Glomerular visceral epithelial cell (primary cell): ENCODE measurements around the gene UBA6.

Experiments
- DNase-seq: peaks from one replicate; pipeline ENCODE4 v3.0.0-alpha.2; 2016; ENCODE audit errors: extremely low spot score

UBA6 gene

DNA sequence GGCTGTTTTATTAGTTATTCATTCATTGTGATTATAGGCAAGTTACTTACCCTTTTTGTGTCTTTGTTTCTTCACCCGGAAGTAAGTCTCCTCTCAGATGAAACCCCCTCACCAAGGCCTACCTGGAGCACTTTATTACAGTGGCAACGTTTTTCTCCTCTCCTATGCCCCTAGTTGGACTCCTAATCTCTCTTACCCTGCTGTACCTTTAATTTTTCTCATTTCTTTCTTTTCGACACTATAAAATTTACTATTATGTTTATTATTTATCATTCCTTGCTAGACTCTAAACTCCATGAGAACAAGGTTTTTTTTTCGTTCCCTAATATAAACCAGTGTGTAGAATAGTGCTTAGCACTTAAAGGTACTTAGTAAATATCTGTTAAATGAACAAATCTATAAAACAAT lies 124.9 kb downstream of the UBA6 start:
- no peak for DNase-seq

DNA sequence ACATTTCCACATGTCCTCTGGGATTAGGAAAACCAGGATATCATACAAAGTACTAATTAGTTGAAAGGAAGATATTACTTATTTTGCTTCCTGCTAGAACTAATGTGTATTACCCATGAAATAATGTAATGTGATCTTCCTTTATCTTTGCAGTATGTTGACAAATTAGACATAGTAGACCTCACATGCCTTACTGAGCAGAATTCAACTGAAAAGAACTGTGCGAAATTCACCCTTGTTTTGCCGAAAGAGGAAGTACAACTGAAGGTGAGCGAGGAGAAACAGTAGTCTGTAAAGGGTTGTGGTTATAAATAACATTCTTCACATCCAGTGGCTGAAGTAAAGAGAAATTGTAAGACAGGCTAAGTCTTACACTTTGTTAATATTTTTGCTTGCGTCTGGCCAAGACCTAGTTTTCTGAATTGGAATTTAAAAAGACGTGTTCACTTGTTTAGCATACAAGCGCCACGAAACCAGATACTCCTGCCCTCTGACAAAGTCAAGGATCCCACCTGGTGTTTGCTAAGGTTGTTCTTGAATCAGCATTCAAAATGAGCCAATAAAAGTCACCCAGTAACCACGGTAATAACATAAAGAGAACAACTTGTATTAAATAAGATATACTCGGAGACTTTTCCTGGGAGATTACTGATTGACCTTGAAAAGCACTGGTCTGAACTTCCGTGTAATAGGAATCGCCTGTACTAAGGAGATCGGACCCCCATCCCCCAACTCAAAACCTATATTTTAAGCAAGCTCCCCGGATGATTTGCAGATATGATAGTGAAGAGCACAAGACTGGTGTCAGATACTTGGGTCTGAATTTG lies 125.5 kb downstream of the UBA6 start:
- peak; percentile 10 for DNase-seq

DNA sequence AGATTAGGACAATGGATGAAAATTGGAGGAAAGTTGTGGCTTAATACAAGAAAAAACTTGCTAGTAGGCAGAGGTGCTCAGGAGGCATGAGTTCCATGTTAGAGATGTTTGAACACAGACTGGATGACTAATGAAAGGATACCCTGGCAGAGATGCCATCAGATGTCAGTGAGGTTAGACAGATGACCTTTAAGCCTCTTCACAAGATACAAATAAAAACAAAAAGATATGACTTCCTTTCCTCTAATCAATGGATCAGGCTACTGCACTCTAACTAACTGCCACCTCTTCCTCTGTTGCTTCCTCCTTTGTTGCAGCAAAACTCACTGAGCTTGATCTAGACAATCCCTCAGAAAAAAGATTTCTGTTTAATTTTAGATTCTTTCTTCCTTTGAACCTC lies 127.8 kb downstream of the UBA6 start:
- DNase-seq = no peak

DNA sequence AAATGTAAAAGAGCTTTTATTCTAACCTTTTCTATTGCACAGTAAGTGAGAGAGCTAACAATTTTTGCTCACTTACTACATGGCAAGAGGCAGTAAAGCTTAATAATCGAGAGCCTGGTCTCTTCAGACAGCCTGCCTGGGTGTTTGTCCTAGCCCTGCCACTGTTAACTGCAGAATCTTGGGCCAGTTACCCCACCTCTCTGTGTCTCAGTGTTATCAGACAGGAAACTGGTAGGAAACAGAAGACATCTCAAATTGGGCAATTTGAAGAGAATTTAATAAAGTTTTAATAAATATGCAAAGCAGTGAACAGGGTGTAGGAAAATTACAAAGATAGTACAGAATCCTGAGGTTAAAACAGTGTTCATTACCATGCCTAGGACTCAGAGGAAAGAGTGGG lies 129.0 kb downstream of the UBA6 start:
- no peak for DNase-seq

DNA sequence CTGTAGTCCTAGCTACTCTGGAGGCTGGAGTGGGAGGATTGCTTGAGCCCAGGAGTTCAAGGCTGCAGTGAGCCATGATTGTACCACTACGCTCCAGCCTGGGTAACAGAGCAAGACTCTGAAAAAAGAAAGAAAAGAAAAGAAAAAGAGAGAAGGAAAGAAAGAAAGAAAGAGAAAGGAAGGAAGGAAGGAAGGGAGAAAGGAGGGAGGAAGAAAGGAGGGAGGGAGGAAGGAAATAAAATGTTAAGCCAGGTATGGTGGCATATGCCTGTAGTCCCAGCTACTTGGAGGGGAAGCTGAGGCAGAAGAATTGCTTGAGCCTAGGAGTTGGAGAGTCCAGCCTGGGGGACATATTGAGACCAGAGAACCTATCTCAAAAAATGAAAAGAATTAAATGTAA lies 130.4 kb downstream of the UBA6 start:
- DNase-seq = no peak

DNA sequence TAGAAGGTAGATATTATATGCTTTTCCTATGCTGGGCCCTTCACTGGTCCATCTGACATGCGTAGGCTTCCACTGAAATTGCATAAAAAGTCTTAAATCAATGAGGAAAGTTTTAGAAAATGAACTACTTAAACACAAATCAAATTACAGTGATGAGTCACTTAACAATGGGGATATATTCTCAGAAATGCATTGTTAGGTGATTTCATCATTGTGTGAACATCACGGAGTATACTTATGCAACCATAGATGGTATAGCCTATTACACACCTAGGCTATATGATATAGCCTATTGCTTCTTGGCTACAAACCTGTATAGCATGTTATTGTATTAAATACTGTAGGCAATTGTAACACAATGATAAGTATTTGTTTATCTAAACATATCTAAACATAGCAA lies 132.1 kb downstream of the UBA6 start:
- DNase-seq = no peak

DNA sequence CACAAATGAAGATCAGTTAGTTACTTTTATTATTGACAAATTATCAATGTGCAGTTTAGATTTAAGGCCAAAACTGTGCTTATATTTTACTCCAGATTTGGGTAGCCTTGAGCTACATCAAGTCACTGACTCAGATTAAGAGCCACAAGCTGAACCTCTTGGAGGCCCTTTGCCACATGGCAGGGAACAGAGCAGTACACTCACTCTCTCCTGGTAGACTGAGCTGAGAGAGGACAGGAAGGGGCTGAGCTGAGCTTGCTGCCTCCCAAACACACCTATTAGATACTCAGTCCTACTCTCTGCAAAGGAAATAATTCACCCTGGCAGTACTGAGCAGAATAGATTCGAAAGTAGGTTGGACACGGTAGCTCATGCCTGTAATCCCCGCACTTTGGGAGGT lies 134.6 kb downstream of the UBA6 start:
- no peak for DNase-seq

DNA sequence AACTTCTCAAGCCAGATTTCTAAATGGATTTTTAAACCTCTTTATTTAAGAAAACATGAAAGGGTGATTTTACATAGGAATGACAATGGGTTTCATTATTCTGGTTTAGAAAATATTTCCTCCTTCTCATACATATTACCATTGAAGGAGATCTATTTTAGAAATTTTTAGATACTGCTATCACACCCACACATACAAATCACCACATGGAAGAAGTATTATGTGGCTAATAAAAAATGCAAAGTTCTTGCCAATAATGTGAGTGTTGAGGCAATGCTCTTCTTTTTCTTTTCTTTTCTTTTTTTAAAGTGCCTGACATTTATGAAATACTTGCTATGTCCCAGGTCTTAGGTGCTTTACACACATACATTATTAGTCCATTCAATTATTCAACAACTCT lies 135.7 kb downstream of the UBA6 start:
- no peak for DNase-seq
